Measurements from ENCODE around the gene MRPL18.

Gene MRPL18

DNA sequence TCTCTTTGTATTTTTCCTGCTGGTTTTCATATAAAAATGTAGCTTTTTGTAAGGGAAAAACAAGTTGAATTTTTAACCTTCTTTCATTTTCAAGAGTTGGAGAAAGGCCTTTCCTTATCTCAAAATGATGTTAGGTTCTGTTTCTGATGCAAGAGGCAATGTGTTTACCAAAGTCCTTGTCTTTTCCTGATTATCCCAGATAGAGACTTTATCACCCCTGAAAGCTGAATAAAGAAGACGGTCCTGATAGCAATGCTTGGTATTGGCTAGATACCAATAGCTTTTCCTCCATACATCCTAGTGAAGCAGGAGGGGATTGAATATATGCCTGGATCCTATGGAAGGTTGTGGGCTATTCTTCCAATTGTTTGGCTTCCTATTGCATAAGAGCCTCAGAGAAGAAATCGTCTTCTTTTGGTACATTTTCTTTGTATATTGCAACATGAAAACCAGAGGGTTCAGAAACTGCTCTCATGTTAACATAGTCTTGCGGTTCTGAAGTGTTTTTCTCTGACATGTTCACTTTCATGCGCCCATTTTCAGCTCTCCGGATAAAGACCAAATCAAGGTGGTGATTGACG lies 15.3 kb downstream of the MRPL18 start:
- H3K4me2 ChIP-seq (ENCODE audit: low read length), result no peak overlapping the region
- TF ChIP-seq EZH2 (IDR thresholded peaks at IDR 0.05; ENCODE audit: borderline replicate concordance, low read length), result no peak
- TF ChIP-seq, protein P1, sequence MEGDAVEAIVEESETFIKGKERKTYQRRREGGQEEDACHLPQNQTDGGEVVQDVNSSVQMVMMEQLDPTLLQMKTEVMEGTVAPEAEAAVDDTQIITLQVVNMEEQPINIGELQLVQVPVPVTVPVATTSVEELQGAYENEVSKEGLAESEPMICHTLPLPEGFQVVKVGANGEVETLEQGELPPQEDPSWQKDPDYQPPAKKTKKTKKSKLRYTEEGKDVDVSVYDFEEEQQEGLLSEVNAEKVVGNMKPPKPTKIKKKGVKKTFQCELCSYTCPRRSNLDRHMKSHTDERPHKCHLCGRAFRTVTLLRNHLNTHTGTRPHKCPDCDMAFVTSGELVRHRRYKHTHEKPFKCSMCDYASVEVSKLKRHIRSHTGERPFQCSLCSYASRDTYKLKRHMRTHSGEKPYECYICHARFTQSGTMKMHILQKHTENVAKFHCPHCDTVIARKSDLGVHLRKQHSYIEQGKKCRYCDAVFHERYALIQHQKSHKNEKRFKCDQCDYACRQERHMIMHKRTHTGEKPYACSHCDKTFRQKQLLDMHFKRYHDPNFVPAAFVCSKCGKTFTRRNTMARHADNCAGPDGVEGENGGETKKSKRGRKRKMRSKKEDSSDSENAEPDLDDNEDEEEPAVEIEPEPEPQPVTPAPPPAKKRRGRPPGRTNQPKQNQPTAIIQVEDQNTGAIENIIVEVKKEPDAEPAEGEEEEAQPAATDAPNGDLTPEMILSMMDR (IDR thresholded peaks at IDR 0.05; ENCODE audit: low read length), result no peak
- H4K20me1 ChIP-seq (ENCODE audit: insufficient read depth, low read length), result no peaks in the 10 kb centered on the region
- H3K36me3 ChIP-seq (ENCODE audit: insufficient read depth, low read length), result no peaks in the 10 kb centered on the region
- no peaks in the 10 kb centered on the region for H3K9me3 ChIP-seq (ENCODE audit: low read length)
- no peak overlapping the region for H3K4me3 ChIP-seq (ENCODE audit: low read depth, low read length, poor library complexity, severe bottlenecking)
- no peak overlapping the region for H2AFZ ChIP-seq (ENCODE audit: low read length)
- H3F3A ChIP-seq (ENCODE audit: insufficient read depth, low read length), result no peaks in the 10 kb centered on the region
- no peaks in the 10 kb centered on the region for H3K79me2 ChIP-seq (ENCODE audit: insufficient read depth, low read length)
- no peaks in the 10 kb centered on the region for H3K9me2 ChIP-seq (ENCODE audit: low read depth, low read length)
- H3K9ac ChIP-seq (ENCODE audit: low read length), result no peak overlapping the region
- H3K27me3 ChIP-seq (ENCODE audit: insufficient read depth, low read length), result no peaks in the 10 kb centered on the region
- H3K27ac ChIP-seq (ENCODE audit: low read depth, low read length, poor library complexity, severe bottlenecking), result no peak overlapping the region
- H3K4me1 ChIP-seq (ENCODE audit: insufficient read depth, low read length, severe bottlenecking), result no peaks in the 10 kb centered on the region

DNA sequence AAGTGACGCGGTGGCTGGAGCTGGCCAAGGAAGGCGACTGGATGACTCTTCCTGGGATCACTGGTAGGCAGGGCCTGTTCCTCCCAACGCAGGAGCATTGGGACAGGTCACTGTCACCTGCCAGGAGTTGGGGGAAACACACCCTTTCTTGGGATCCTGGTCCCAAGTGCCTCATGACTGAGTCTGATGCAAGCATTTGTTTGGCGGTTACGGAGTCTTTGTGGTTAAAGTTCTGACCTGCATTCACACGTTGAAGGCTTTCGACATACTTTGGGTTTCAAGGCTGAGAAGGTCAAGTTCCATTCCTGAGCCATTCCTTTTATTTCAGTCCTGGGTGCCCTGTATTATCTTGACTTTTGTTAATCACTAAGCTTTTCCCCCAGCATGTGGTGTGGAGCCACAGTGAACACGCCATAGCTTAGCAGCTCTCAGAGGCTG lies 15.8 kb downstream of the MRPL18 start:
- no peak for TF ChIP-seq EZH2 (IDR thresholded peaks at IDR 0.05; ENCODE audit: borderline replicate concordance, low read length)
- TF ChIP-seq, protein P1 (IDR thresholded peaks at IDR 0.05; ENCODE audit: low read length), result no peak
- Histone ChIP-seq H3K79me2 (ENCODE audit: insufficient read depth, low read length) (no peaks in the 10 kb centered on the region), H2AFZ (ENCODE audit: low read length) (no peak overlapping the region), H3K9me2 (ENCODE audit: low read depth, low read length) (no peaks in the 10 kb centered on the region), H3K27ac (ENCODE audit: low read depth, low read length, poor library complexity, severe bottlenecking) (no peak overlapping the region), H3K9me3 (ENCODE audit: low read length) (no peaks in the 10 kb centered on the region), H3K4me3 (ENCODE audit: low read depth, low read length, poor library complexity, severe bottlenecking) (no peak overlapping the region), H3K27me3 (ENCODE audit: insufficient read depth, low read length) (no peaks in the 10 kb centered on the region), H3K4me1 (ENCODE audit: insufficient read depth, low read length, severe bottlenecking) (no peaks in the 10 kb centered on the region), H3K36me3 (ENCODE audit: insufficient read depth, low read length) (no peaks in the 10 kb centered on the region), H3K9ac (ENCODE audit: low read length) (no peak overlapping the region), H4K20me1 (ENCODE audit: insufficient read depth, low read length) (no peaks in the 10 kb centered on the region), H3F3A (ENCODE audit: insufficient read depth, low read length) (no peaks in the 10 kb centered on the region), H3K4me2 (ENCODE audit: low read length) (no peak overlapping the region)

DNA sequence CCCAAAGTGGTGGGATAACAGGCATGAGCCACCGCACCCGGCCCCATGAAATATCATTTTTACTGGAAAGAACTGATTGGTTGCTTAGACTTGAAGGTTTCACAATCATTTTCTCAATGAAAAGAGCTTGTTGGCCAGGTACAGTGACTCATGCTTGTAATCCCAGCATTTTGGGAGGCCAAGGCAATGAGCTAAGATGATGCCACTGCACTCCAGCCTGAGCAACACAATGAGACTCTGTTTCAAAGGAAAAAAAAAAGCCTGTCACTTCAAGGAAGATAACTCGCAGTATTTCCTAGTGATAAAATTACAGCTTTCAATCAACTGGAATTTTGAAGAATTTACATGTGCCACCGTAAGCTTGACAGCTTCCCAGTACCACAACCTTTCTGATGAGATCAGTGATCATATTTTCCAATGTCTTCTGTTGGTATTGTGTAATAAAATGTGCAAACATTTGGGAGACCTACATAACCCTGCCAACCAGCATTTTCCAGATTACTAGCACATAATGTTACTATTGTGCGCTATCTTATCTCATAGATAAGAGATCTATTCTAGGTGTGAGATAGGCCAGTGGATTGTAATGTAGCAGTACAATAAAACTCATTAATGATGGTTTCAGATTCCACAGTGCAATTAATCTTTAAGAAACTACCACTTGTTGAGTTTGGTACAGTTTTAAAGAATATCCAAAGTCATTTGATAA lies 17.0 kb downstream of the MRPL18 start:
- Histone ChIP-seq H3K79me2 (ENCODE audit: insufficient read depth, low read length) (no peaks in the 10 kb centered on the region), H3K27ac (ENCODE audit: low read depth, low read length, poor library complexity, severe bottlenecking) (no peak overlapping the region), H3K4me1 (ENCODE audit: insufficient read depth, low read length, severe bottlenecking) (no peaks in the 10 kb centered on the region), H3K4me3 (ENCODE audit: low read depth, low read length, poor library complexity, severe bottlenecking) (no peak overlapping the region), H3K27me3 (ENCODE audit: insufficient read depth, low read length) (no peaks in the 10 kb centered on the region), H3K9ac (ENCODE audit: low read length) (no peak overlapping the region), H3K9me3 (ENCODE audit: low read length) (no peaks in the 10 kb centered on the region), H4K20me1 (ENCODE audit: insufficient read depth, low read length) (no peaks in the 10 kb centered on the region), H3F3A (ENCODE audit: insufficient read depth, low read length) (no peaks in the 10 kb centered on the region), H2AFZ (ENCODE audit: low read length) (no peak overlapping the region), H3K4me2 (ENCODE audit: low read length) (no peak overlapping the region), H3K36me3 (ENCODE audit: insufficient read depth, low read length) (no peaks in the 10 kb centered on the region), H3K9me2 (ENCODE audit: low read depth, low read length) (no peaks in the 10 kb centered on the region)
- TF ChIP-seq EZH2 (IDR thresholded peaks at IDR 0.05; ENCODE audit: borderline replicate concordance, low read length), result no peak
- TF ChIP-seq, protein P1 (IDR thresholded peaks at IDR 0.05; ENCODE audit: low read length), result no peak
